Osteocyte (in vitro differentiated cells): Measurements from ENCODE around the gene SMPD3. TPM values are rescaled to one million over a fixed set of nuclear protein-coding genes. Genes with fewer than 3 reads are reported as not detected.

Experiments
- DNase-seq: peaks from one replicate; pipeline ENCODE4 v3.0.0; 2021; ENCODE audit warnings: mixed read lengths; ENCODE audit not compliant: unreplicated experiment; ENCODE audit errors: extremely low spot score
- H3K27ac Mint-ChIP-seq: one replicate; pipeline ENCODE4 v1.8.0; 2021; ENCODE audit warnings: mild to moderate bottlenecking, mixed read lengths; ENCODE audit not compliant: unreplicated experiment
- H3K27me3 Mint-ChIP-seq: one replicate; pipeline ENCODE4 v1.8.0; 2021; ENCODE audit warnings: mixed read lengths; ENCODE audit not compliant: unreplicated experiment
- H3K36me3 Mint-ChIP-seq: one replicate; pipeline ENCODE4 v1.8.0; 2021; ENCODE audit warnings: mixed read lengths; ENCODE audit not compliant: unreplicated experiment
- H3K4me1 Mint-ChIP-seq: one replicate; pipeline ENCODE4 v1.8.0; 2021; ENCODE audit warnings: mixed read lengths; ENCODE audit not compliant: unreplicated experiment
- H3K4me3 Mint-ChIP-seq: one replicate; pipeline ENCODE4 v1.8.0; 2021; ENCODE audit warnings: mild to moderate bottlenecking, moderate library complexity, mixed read lengths; ENCODE audit not compliant: unreplicated experiment
- H3K9me3 Mint-ChIP-seq: one replicate; pipeline ENCODE4 v1.8.0; 2021; ENCODE audit warnings: mixed read lengths; ENCODE audit not compliant: unreplicated experiment
- CTCF ChIP-seq: fragments of 200-600 bp; sonication (generic); IDR thresholded peaks from 2 replicates; pipeline ENCODE4 v1.5.0; 2021; ENCODE audit warnings: antibody characterized with exemption, mild to moderate bottlenecking, moderate library complexity
- total RNA-seq: library from RNA; stranded (reverse); gene quantifications from 2 replicates; pipeline ENCODE4 v1.2.1, GENCODE V29; 2021

Gene SMPD3
- total RNA-seq, 1 donor from 2014 or later, result not detected

GRCh38 chr16:68324336-68324735 lies 124.0 kb downstream of the SMPD3 start:
- DNase-seq, result no peak
- H3K27me3 Mint-ChIP-seq, result no peaks in the 10 kb centered on the region
- TF ChIP-seq CTCF, result no peak
- peaks cover 5% of the 10 kb centered on the region for H3K4me1 Mint-ChIP-seq
- H3K27ac Mint-ChIP-seq, result no peak overlapping the region
- H3K9me3 Mint-ChIP-seq, result no peaks in the 10 kb centered on the region
- H3K36me3 Mint-ChIP-seq, result peaks cover 23% of the 10 kb centered on the region
- H3K4me3 Mint-ChIP-seq, result no peak overlapping the region

GRCh38 chr16:68319185-68319908 lies 129.0 kb downstream of the SMPD3 start:
- no peak for DNase-seq
- H3K9me3 Mint-ChIP-seq, result no peaks in the 10 kb centered on the region
- no peaks in the 10 kb centered on the region for H3K27me3 Mint-ChIP-seq
- H3K36me3 Mint-ChIP-seq, result peaks cover 39% of the 10 kb centered on the region
- H3K4me1 Mint-ChIP-seq, result no peaks in the 10 kb centered on the region
- TF ChIP-seq CTCF, result no peak
- no peak overlapping the region for H3K27ac Mint-ChIP-seq
- no peak overlapping the region for H3K4me3 Mint-ChIP-seq

- no peak overlapping the region for H3K27ac Mint-ChIP-seq
- H3K4me1 Mint-ChIP-seq, result peaks cover 27% of the 10 kb centered on the region
- no peak for TF ChIP-seq CTCF
- no peak overlapping the region for H3K4me3 Mint-ChIP-seq
- DNase-seq, result no peak
- H3K27me3 Mint-ChIP-seq, result no peaks in the 10 kb centered on the region
- H3K9me3 Mint-ChIP-seq, result no peaks in the 10 kb centered on the region
- H3K36me3 Mint-ChIP-seq, result peaks cover 12% of the 10 kb centered on the region
Measured at GRCh38 chr16:68313116-68313515, 135.2 kb downstream of the SMPD3 start.

- Mint-ChIP-seq H3K4me3 (peak within 1 kb of the TSS; percentile 98), H3K27ac (peak within 1 kb of the TSS; percentile 97), H3K36me3 (peaks cover 8% of the 10 kb centered on the region), H3K4me1 (peaks cover 27% of the 10 kb centered on the region), H3K27me3 (no peaks in the 10 kb centered on the region), H3K9me3 (no peaks in the 10 kb centered on the region)
- TF ChIP-seq CTCF, result peak; percentile 37
- peak; percentile 94 for DNase-seq
Measured at GRCh38 chr16:68310774-68311511, 137.4 kb downstream of the SMPD3 start, which contains the start of the genes PRMT7 and SLC7A6OS. PRMT7 (plus strand) TSS chr16:68311019; CDS start chr16:68315980, 4,961 bp downstream. SLC7A6OS (minus strand) TSS chr16:68310946; CDS start chr16:68310926, 20 bp downstream.

GRCh38 chr16:68310437-68310773 lies 137.9 kb downstream of the SMPD3 start:
- no peak for TF ChIP-seq CTCF
- H3K9me3 Mint-ChIP-seq, result no peaks in the 10 kb centered on the region
- no peaks in the 10 kb centered on the region for H3K27me3 Mint-ChIP-seq
- H3K4me1 Mint-ChIP-seq, result peaks cover 27% of the 10 kb centered on the region
- peak overlapping the region; percentile 98 for H3K4me3 Mint-ChIP-seq
- DNase-seq, result peak; percentile 85
- H3K27ac Mint-ChIP-seq, result peak overlapping the region; percentile 97
- H3K36me3 Mint-ChIP-seq, result peaks cover 10% of the 10 kb centered on the region
